Measurements from ENCODE around the gene CDH4. TPM values are rescaled to one million over a fixed set of nuclear protein-coding genes. Genes with fewer than 3 reads are reported as not detected.

The CDH4 gene
- total RNA-seq, 2 experiments from 2014 or later, result not detected

- ChIA-PET POLR2A (no interaction called here), CTCF (ENCODE audit: unreplicated experiment) (no interaction called here)
- no peak overlapping the region for H2AFZ ChIP-seq (ENCODE audit: low read length)
- no peaks in the 10 kb centered on the region for H3K36me3 ChIP-seq (ENCODE audit: insufficient read depth, low read length)
- TF ChIP-seq CTCF (conservative IDR thresholded peaks at IDR 0.05; ENCODE audit: low read length) (no peak), EZH2phosphoT487 (IDR thresholded peaks at IDR 0.05; ENCODE audit: borderline replicate concordance, low read depth, low read length) (no peak)
- no peak overlapping the region for H3K4me2 ChIP-seq (ENCODE audit: low read length)
- intact Hi-C loops (cut with micrococcal nuclease; ENCODE audit: unreplicated experiment), result no loop called here
- no TSS peak for BruUV-seq (replicated peaks)
- H3K4me1 ChIP-seq (ENCODE audit: insufficient read depth, low read length, poor library complexity, severe bottlenecking), result no peaks in the 10 kb centered on the region
- DNase-seq (ENCODE audit: low spot score), result no peak
- no peak overlapping the region for H3K4me3 ChIP-seq (ENCODE audit: low read depth, low read length, poor library complexity, severe bottlenecking)
- no peaks in the 10 kb centered on the region for H3K9me2 ChIP-seq (ENCODE audit: insufficient read depth, low read length)
- no peaks in the 10 kb centered on the region for H3K79me2 ChIP-seq (ENCODE audit: insufficient read depth, low read depth, low read length)
- no peak overlapping the region for H3K27ac ChIP-seq (ENCODE audit: low read depth, low read length, poor library complexity, severe bottlenecking)
- no peaks in the 10 kb centered on the region for H3K9me3 ChIP-seq (ENCODE audit: low read length)
- no peaks in the 10 kb centered on the region for H4K20me1 ChIP-seq (ENCODE audit: insufficient read depth, low read length)
Measured at GRCh38 chr20:61331543-61331942, 79.5 kb downstream of the CDH4 start.

GRCh38 chr20:61332016-61332975, 80.2 kb downstream of the CDH4 start:
- BruUV-seq (replicated peaks), result no TSS peak
- Histone ChIP-seq H3K79me2 (ENCODE audit: insufficient read depth, low read depth, low read length) (no peaks in the 10 kb centered on the region), H3K27ac (ENCODE audit: low read depth, low read length, poor library complexity, severe bottlenecking) (no peak overlapping the region), H3K9me3 (ENCODE audit: low read length) (no peaks in the 10 kb centered on the region), H3K4me2 (ENCODE audit: low read length) (no peak overlapping the region), H3K4me3 (ENCODE audit: low read depth, low read length, poor library complexity, severe bottlenecking) (no peak overlapping the region), H4K20me1 (ENCODE audit: insufficient read depth, low read length) (no peaks in the 10 kb centered on the region), H3K36me3 (ENCODE audit: insufficient read depth, low read length) (no peaks in the 10 kb centered on the region), H3K9me2 (ENCODE audit: insufficient read depth, low read length) (no peaks in the 10 kb centered on the region), H2AFZ (ENCODE audit: low read length) (no peak overlapping the region), H3K4me1 (ENCODE audit: insufficient read depth, low read length, poor library complexity, severe bottlenecking) (no peaks in the 10 kb centered on the region)
- ChIA-PET POLR2A (no interaction called here), CTCF (ENCODE audit: unreplicated experiment) (no interaction called here)
- TF ChIP-seq CTCF (conservative IDR thresholded peaks at IDR 0.05; ENCODE audit: low read length) (no peak), EZH2phosphoT487 (IDR thresholded peaks at IDR 0.05; ENCODE audit: borderline replicate concordance, low read depth, low read length) (no peak)
- DNase-seq (ENCODE audit: low spot score), result no peak
- intact Hi-C loops (cut with micrococcal nuclease; ENCODE audit: unreplicated experiment), result no loop called here

GRCh38 chr20:61333484-61334108, 81.5 kb downstream of the CDH4 start:
- Histone ChIP-seq H2AFZ (ENCODE audit: low read length) (no peak overlapping the region), H3K27ac (ENCODE audit: low read depth, low read length, poor library complexity, severe bottlenecking) (no peak overlapping the region), H3K4me1 (ENCODE audit: insufficient read depth, low read length, poor library complexity, severe bottlenecking) (no peaks in the 10 kb centered on the region), H3K9me2 (ENCODE audit: insufficient read depth, low read length) (no peaks in the 10 kb centered on the region), H3K36me3 (ENCODE audit: insufficient read depth, low read length) (no peaks in the 10 kb centered on the region), H3K9me3 (ENCODE audit: low read length) (no peaks in the 10 kb centered on the region), H3K79me2 (ENCODE audit: insufficient read depth, low read depth, low read length) (no peaks in the 10 kb centered on the region), H3K4me3 (ENCODE audit: low read depth, low read length, poor library complexity, severe bottlenecking) (no peak overlapping the region), H4K20me1 (ENCODE audit: insufficient read depth, low read length) (no peaks in the 10 kb centered on the region), H3K4me2 (ENCODE audit: low read length) (no peak overlapping the region)
- POLR2A ChIA-PET, result no interaction called here
- TF ChIP-seq CTCF (conservative IDR thresholded peaks at IDR 0.05; ENCODE audit: low read length) (no peak), EZH2phosphoT487 (IDR thresholded peaks at IDR 0.05; ENCODE audit: borderline replicate concordance, low read depth, low read length) (no peak)
- intact Hi-C loops (cut with micrococcal nuclease; ENCODE audit: unreplicated experiment), result no loop called here
- no TSS peak for BruUV-seq (replicated peaks)
- DNase-seq (ENCODE audit: low spot score), result no peak
- CTCF ChIA-PET (ENCODE audit: unreplicated experiment), result no interaction called here

All from OCI-LY7 (cell line).